Keratinocyte (primary cell): ENCODE measurements around the gene SYT9. TPM values are rescaled to one million over a fixed set of nuclear protein-coding genes. Genes with fewer than 3 reads are reported as not detected.

Experiments used
- DNase-seq: peaks from one replicate; pipeline ENCODE4 v3.0.0-alpha.2; 2011; ENCODE audit warnings: low read depth, missing footprints, low spot score
- FAIRE-seq: peaks from 2 replicates; lab custom pipeline; 2011; peaks lifted over from hg19 to GRCh38; lab: Jason Lieb, UNC
- H2AFZ ChIP-seq: 2 replicates; pipeline ENCODE4 v1.6.0; 2012; ENCODE audit warnings: low read length, control low read depth, inconsistent platforms; ENCODE audit not compliant: control insufficient read depth
- H3K27ac ChIP-seq: 2 replicates; pipeline ENCODE4 v1.5.1; 2011; ENCODE audit warnings: low read length; ENCODE audit not compliant: control insufficient read depth, insufficient read depth
- H3K27me3 ChIP-seq: 3 replicates; pipeline ENCODE4 v1.6.0; 2011; ENCODE audit warnings: low read length; ENCODE audit not compliant: control insufficient read depth, insufficient read depth; ENCODE audit errors: extremely low read depth
- H3K36me3 ChIP-seq, 2 experiments: 2 replicates in 1 of 2; 3 replicates in 1 of 2; pipeline ENCODE4 v1.5.1; 2011; ENCODE audit warnings: low read length in 2 of 2, mild to moderate bottlenecking in 1 of 2; ENCODE audit not compliant: control insufficient read depth in 2 of 2, insufficient read depth in 2 of 2; ENCODE audit errors: extremely low read depth in 1 of 2
- H3K4me1 ChIP-seq: 3 replicates; pipeline ENCODE4 v1.5.1; 2011; ENCODE audit warnings: low read length; ENCODE audit not compliant: control insufficient read depth, insufficient read depth; ENCODE audit errors: extremely low read depth
- H3K4me2 ChIP-seq: 3 replicates; pipeline ENCODE4 v1.6.0; 2011; ENCODE audit warnings: low read depth, low read length; ENCODE audit not compliant: control insufficient read depth, insufficient read depth; ENCODE audit errors: extremely low read depth
- H3K4me3 ChIP-seq, 3 experiments: fragments of 200-600 bp in 1 of 3; sonication (generic) in 1 of 3; 2 replicates in 2 of 3; 3 replicates in 1 of 3; pipeline ENCODE4 v1.5.1; 2011 to 2016; ENCODE audit warnings: low read length in 3 of 3, mild to moderate bottlenecking in 3 of 3, control low read depth in 2 of 3, inconsistent platforms in 1 of 3, low read depth in 1 of 3, mixed read lengths in 1 of 3, mixed run types in 1 of 3, moderate library complexity in 1 of 3; ENCODE audit not compliant: control insufficient read depth in 2 of 3, insufficient read depth in 2 of 3; ENCODE audit errors: extremely low read depth in 1 of 3
- H3K79me2 ChIP-seq: 2 replicates; pipeline ENCODE4 v1.6.0; 2012; ENCODE audit warnings: low read length; ENCODE audit not compliant: control insufficient read depth, insufficient read depth
- H3K9ac ChIP-seq: 3 replicates; pipeline ENCODE4 v1.6.0; 2011; ENCODE audit warnings: low read length; ENCODE audit not compliant: control insufficient read depth, insufficient read depth; ENCODE audit errors: extremely low read depth
- H3K9me1 ChIP-seq: 3 replicates; pipeline ENCODE4 v1.6.0; 2011; ENCODE audit warnings: low read length; ENCODE audit not compliant: control insufficient read depth, insufficient read depth; ENCODE audit errors: extremely low read depth
- H3K9me3 ChIP-seq: 2 replicates; pipeline ENCODE4 v1.5.1; 2012; ENCODE audit warnings: low read depth, low read length; ENCODE audit not compliant: control insufficient read depth
- H4K20me1 ChIP-seq: 3 replicates; pipeline ENCODE4 v1.6.0; 2011; ENCODE audit warnings: low read length; ENCODE audit not compliant: control insufficient read depth, insufficient read depth; ENCODE audit errors: extremely low read depth
- CTCF ChIP-seq, 3 experiments: IDR thresholded peaks in 1 of 3; conservative IDR thresholded peaks in 1 of 3; optimal IDR thresholded peaks in 1 of 3; 2 replicates in 2 of 3; 3 replicates in 1 of 3; pipeline versions ENCODE3 to v1.5.1; 2011; ENCODE audit warnings: low read length in 3 of 3, mild to moderate bottlenecking in 3 of 3, moderate library complexity in 2 of 3, control low read depth in 1 of 3, inconsistent platforms in 1 of 3; ENCODE audit not compliant: insufficient read depth in 2 of 3; ENCODE audit errors: extremely low read depth in 1 of 3
- EZH2 ChIP-seq: IDR thresholded peaks from one replicate; pipeline ENCODE4 v1.6.1; 2012; ENCODE audit warnings: inconsistent platforms, mild to moderate bottlenecking, low read length, moderate library complexity
- dilution Hi-C: fragments of 300-500 bp; cut with MboI; formaldehyde crosslinking; loops from one replicate; pipeline ENCODE4 v1.7.0; 2020; ENCODE audit warnings: low sequenced_read_pairs; ENCODE audit not compliant: extremely low pct_ligation_motif_present
- polyA plus RNA-seq, 5 experiments: library from polyadenylated mRNA; depleted of rRNA in 3 of 5; stranded (reverse) in 3 of 5; stranded (forward) in 1 of 5; unstranded in 1 of 5; fragments of >200 nt; gene quantifications; 1 replicate in 1 of 5; 2 replicates in 3 of 5; 3 replicates in 1 of 5; pipeline versions ENCODE4 v1.2.1 to v1.2.3, GENCODE V29; 2011 to 2012; ENCODE audit warnings: missing spikeins in 2 of 5, low read depth in 1 of 5, low replicate concordance in 1 of 5

Gene SYT9
- polyA plus RNA-seq, 1 donor (not counting 4 experiments of a cell fraction or from before 2014, with no cell fraction given), result not detected

- Histone ChIP-seq H3K9me1 (no peaks in the 10 kb centered on the region), H4K20me1 (no peaks in the 10 kb centered on the region), H3K36me3 (no peaks in the 10 kb centered on the region), H2AFZ (no peak overlapping the region), H3K4me2 (no peak overlapping the region), H3K27ac (no peak overlapping the region), H3K79me2 (no peaks in the 10 kb centered on the region), H3K4me1 (no peaks in the 10 kb centered on the region), H3K4me3 (no peak overlapping the region), H3K9ac (no peak overlapping the region), H3K27me3 (no peaks in the 10 kb centered on the region), H3K9me3 (no peaks in the 10 kb centered on the region)
- no peak for DNase-seq
- dilution Hi-C loops, result no loop called here
- FAIRE-seq, result no peak
- TF ChIP-seq EZH2 (no peak), CTCF (optimal IDR thresholded peaks at IDR 0.05 in 1 of 3, IDR thresholded peaks at IDR 0.05 in 1 of 3, conservative IDR thresholded peaks at IDR 0.05 in 1 of 3; ENCODE audit: extremely low read depth in 1 of 3, insufficient read depth in 2 of 3, low read length in 3 of 3) (no peak)
These were observed 237.0 kb downstream of the SYT9 start for GRCh38 chr11:7488681-7489080.

- no peaks in the 10 kb centered on the region for H3K79me2 ChIP-seq
- DNase-seq (no peak), FAIRE-seq (no peak)
- no peaks in the 10 kb centered on the region for H3K9me1 ChIP-seq
- no peaks in the 10 kb centered on the region for H3K27me3 ChIP-seq
- H3K4me3 ChIP-seq, result no peak overlapping the region
- H3K9me3 ChIP-seq, result no peaks in the 10 kb centered on the region
- TF ChIP-seq EZH2 (no peak), CTCF (optimal IDR thresholded peaks at IDR 0.05 in 1 of 3, IDR thresholded peaks at IDR 0.05 in 1 of 3, conservative IDR thresholded peaks at IDR 0.05 in 1 of 3; ENCODE audit: extremely low read depth in 1 of 3, insufficient read depth in 2 of 3, low read length in 3 of 3) (no peak)
- H2AFZ ChIP-seq, result no peak overlapping the region
- no peaks in the 10 kb centered on the region for H4K20me1 ChIP-seq
- no peak overlapping the region for H3K9ac ChIP-seq
- H3K27ac ChIP-seq, result no peak overlapping the region
- dilution Hi-C loops, result no loop called here
- no peaks in the 10 kb centered on the region for H3K36me3 ChIP-seq
- no peak overlapping the region for H3K4me2 ChIP-seq
- no peaks in the 10 kb centered on the region for H3K4me1 ChIP-seq
These were observed 237.7 kb downstream of the SYT9 start for GRCh38 chr11:7489376-7489775.
